ENCODE data around the gene SMR3B. TPM values are rescaled to one million over a fixed set of nuclear protein-coding genes. Genes with fewer than 3 reads are reported as not detected.

Gene SMR3B
- not detected in 2 replicates for total RNA-seq (2014; rRNA removed; shearing (Covaris generic))

DNA sequence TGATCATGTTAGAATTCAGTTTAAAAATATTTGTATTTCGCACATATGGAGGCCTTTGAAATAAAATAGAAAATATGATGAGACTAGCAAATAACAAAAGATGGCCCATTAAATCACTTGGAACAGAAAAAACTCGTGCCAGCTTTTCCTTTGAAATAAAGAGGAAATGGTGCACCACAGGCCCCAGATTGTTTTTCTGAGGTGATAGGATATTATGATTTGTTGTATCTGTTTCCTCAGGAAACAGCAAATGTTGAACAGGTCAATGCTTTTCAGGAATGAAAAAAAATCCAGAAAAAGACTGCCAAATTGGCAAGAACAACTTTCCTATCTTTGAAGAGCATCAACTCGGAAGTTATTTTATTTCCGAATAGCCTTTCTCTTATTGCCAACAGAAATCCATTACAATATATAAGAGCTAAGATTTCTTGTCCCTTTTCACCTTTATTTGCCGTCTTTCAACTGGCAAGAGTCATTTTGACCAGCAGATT, at the start of gene SMR3B:
TSS of gene SMR3B (plus strand) at position 441 of the 491 bp plus-strand sequence. CDS start 1,380 bp downstream, outside the sequence.
- DNase-seq (ENCODE audit: low spot score) = no peak
- in situ Hi-C loops (cut with HindIII; ENCODE audit: low sequenced_read_pairs) = no loop called here

- no peak for DNase-seq (ENCODE audit: low spot score)
- in situ Hi-C loops (cut with HindIII; ENCODE audit: low sequenced_read_pairs) = no loop called here
Observed at GRCh38 chr4:70334681-70335080, 48.2 kb upstream of the SMR3B start, which contains the start of gene CABS1. Gene CABS1 (plus strand): TSS chr4:70334981. CDS start chr4:70335040, 59 bp downstream.

GRCh38 chr4:70336043-70336442, 46.9 kb upstream of the SMR3B start:
- no peak for DNase-seq (ENCODE audit: low spot score)
- in situ Hi-C loops (cut with HindIII; ENCODE audit: low sequenced_read_pairs) = no loop called here

DNA sequence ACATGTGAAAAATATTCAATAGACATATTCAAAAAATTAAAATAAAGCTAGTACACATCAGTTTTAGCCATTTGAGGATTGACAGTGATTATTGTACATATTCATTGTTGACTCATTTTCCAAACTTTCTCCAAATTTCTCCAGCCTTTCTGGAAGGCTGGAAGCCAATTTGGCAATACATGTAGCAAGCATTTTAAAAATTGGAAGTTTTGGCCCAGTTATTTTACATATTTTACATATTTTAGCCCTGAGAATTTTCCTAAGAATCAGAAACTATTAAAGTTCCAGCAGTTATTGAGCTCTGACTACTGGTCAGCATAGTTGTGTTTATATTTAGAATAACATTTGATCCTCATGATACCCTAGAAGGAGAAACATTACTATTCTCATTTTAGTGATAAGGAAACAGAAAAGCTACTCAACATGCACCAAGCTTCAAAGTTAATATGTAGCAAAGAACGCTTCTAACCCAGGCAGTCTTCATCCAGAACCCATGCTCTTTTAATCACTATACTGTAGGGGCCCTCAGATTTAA, 45.0 kb upstream of the SMR3B start:
- in situ Hi-C loops (cut with HindIII; ENCODE audit: low sequenced_read_pairs) = no loop called here
- no peak for DNase-seq (ENCODE audit: low spot score)

GRCh38 chr4:70356185-70356584, 26.7 kb upstream of the SMR3B start:
- no peak for DNase-seq (ENCODE audit: low spot score)
- in situ Hi-C loops (cut with HindIII; ENCODE audit: low sequenced_read_pairs) = no loop called here

DNA sequence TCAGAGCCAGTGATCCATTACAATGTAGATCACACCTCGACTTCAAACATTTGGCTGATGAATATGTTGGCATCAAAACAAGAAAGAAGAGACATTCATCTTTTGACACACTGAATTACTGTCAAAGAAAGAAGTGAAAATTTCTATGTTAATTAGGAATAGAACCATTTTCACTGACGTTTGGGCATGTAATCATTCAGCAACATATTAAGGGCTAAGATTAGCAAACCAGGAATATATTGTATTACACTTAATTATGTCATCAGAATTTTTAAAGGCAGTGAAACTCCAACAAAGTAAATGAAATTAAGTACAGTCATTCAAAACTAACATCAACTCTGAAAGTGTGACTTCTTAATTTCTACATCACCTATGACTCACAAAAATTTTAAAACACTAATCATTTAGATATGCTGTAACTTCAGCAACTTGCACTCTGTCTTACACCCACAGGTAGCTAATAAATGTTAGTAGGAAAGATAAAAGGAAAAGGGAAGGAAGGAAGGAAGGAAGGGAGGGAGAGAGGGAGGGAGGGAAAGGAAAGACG, 23.7 kb upstream of the SMR3B start:
- in situ Hi-C loops (cut with HindIII; ENCODE audit: low sequenced_read_pairs) = no loop called here
- no peak for DNase-seq (ENCODE audit: low spot score)

- in situ Hi-C loops (cut with HindIII; ENCODE audit: low sequenced_read_pairs) = no loop called here
- DNase-seq (ENCODE audit: low spot score) = no peak
Observed at GRCh38 chr4:70360460-70360859, 22.5 kb upstream of the SMR3B start, which contains the start of gene SMR3A. Gene SMR3A (plus strand): TSS chr4:70360760. CDS start chr4:70362116, 1,356 bp downstream.

- DNase-seq (ENCODE audit: low spot score) = no peak
- in situ Hi-C loops (cut with HindIII; ENCODE audit: low sequenced_read_pairs) = no loop called here
Observed at GRCh38 chr4:70364002-70364401, 18.9 kb upstream of the SMR3B start.

DNA sequence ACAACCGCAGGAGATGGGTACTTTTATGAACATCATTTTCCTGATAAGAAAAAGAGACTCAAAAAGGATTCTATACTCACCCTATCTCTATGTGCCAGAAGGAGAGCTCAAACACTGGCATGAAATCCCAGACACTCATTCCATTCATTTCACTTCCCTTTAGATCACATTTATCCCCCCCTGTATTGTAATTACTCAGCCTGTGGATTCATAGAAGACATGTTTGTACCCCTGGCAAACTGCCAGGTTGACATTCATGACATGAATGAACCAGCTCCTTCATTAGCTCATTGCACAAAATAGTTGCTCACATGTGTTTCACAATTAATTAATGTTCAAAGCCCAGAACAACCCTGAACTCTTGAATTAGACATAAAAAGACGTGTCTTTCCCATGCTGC, 17.5 kb upstream of the SMR3B start:
- in situ Hi-C loops (cut with HindIII; ENCODE audit: low sequenced_read_pairs) = no loop called here
- no peak for DNase-seq (ENCODE audit: low spot score)

DNA sequence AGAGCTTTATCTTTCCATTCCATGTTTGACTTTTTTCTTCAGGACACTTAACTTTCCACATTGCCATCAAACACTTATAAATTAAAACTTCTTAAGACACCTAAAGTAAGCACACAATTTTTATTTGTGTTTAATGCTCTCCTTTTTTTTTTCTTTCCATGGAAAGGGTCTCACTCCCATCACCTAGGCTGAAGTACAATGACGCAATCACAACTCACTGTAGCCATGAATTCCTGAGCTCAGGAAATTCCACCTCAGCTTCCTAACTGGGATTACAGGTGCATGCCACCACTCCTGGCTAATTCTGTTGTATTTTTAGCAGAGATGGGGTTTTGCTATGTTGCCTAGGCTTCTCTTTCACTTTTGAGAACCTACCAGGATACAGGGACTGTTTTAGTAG, 15.1 kb upstream of the SMR3B start:
- DNase-seq (ENCODE audit: low spot score) = no peak
- in situ Hi-C loops (cut with HindIII; ENCODE audit: low sequenced_read_pairs) = no loop called here

DNA sequence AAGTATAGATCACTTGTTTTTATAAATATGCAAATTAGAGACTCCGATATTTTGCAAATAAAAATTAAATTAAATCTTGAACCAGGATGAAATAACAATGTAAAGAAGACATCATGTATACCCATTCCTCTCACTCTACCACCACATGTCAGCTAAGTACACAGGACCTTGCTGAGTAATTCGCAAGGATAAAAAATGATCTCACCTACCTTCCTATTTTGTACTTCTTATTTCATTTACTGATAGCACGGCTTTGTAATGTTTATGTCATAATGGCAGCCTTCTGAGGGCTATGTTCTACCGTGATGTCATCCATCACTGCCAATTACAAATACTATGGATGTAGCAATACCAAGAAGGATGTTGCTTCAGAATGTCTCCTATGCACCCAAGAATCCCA, 10.9 kb upstream of the SMR3B start:
- in situ Hi-C loops (cut with HindIII; ENCODE audit: low sequenced_read_pairs) = no loop called here

DNA sequence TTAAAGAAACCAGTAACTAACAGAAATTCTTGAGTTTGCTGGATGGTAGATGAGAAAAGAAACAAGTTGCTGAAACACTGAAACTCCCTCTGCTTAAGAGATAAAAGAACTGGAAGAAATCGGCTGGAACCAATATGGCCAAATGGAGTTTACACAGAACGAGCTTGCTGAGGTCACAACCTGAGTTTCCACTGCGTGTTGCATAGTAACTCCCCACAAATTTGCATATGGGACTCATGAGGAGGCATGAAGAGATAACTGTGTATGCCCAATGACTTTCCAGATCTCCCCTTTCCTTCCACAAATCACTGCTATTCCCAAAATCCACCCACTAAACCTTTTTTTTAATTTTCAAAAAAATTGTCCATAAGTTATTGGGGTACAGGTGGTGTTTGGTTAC, 10.2 kb upstream of the SMR3B start:
- in situ Hi-C loops (cut with HindIII; ENCODE audit: low sequenced_read_pairs) = no loop called here
- no peak for DNase-seq (ENCODE audit: low spot score)

More for the DNA sequence above, 10.9 kb upstream of the SMR3B start:
- DNase-seq (ENCODE audit: low spot score) = no peak

- in situ Hi-C loops (cut with HindIII; ENCODE audit: low sequenced_read_pairs) = no loop called here
Observed at GRCh38 chr4:70380578-70380977, 2.4 kb upstream of the SMR3B start.

DNA sequence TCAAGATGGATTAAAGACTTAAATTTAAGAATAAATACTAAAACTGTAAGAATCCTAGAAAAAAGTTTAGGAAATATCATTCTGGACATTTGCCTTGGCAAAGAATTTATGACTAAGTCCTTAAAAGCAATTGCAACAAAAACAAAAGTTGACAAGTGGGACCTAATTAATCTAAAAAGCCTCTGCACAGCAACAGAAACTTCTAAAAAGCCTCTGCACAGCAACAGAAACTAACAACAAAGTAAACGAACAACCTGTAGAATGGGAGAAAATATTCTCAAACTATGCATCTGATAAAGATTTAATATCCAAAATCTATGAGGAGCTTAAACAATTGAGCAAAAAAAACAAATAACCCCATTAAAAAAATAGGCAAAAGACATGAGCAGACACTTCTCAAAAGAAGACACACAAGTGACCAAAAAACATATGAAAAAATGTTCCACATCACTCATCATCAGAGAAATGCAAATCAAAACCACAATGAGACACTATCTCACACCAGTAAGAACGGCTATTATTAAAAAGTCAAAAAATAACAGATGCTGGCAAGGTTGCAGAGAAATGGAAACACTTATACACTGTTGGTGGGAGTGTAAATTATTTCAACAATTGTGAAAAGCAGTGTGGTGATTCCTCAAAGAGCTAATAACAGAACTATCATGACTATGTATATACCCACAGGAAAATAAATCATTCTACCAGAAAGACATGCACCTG, 9.3 kb downstream of the SMR3B start:
- DNase-seq (ENCODE audit: low spot score) = no peak
- in situ Hi-C loops (cut with HindIII; ENCODE audit: low sequenced_read_pairs) = no loop called here

More at GRCh38 chr4:70380578-70380977, 2.4 kb upstream of the SMR3B start:
- no peak for DNase-seq (ENCODE audit: low spot score)

DNA sequence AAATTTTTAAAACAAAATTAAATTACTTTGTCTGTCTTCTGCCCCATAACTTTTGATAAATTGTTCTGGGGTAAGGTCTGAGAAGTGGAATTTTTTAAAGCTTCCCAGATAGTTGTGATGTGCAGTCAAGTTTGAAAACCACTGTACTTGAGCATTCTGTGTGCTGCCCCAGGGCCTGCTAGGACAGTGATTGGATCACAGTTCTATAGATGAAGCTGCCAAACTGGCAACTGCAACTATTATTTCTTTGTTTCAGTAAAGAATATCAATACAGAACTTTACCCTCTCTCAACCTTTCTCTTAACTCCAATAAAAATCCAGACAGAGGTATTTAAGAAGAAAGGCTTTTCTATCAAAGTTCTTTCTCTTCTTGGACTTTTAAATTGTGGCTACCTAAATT, 14.6 kb downstream of the SMR3B start, which contains the start of gene OPRPN:
TSS of gene OPRPN (plus strand) at position 361 of the 400 bp plus-strand sequence. CDS start 1,346 bp downstream, outside the sequence.
- no peak for DNase-seq (ENCODE audit: low spot score)
- in situ Hi-C loops (cut with HindIII; ENCODE audit: low sequenced_read_pairs) = no loop called here

DNA sequence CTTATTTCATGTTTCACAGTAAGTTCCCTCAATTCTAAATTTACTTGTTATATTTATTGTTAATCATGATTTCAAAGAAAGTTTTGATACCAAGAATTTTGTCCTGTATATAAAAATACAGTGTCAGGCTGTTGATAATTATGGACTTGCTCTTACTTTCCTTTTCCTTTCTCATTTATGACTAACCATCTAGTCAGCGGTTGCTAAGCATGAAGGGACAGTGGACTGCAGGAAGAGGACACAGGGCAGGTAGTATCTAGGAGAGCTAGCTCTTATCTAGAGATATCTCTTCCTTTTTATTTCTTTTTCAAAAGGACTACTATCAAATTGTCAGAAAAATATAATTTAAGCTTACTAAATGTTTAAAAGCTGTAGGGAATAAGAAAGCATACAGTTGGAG, 16.4 kb downstream of the SMR3B start:
- DNase-seq (ENCODE audit: low spot score) = no peak
- in situ Hi-C loops (cut with HindIII; ENCODE audit: low sequenced_read_pairs) = no loop called here

DNA sequence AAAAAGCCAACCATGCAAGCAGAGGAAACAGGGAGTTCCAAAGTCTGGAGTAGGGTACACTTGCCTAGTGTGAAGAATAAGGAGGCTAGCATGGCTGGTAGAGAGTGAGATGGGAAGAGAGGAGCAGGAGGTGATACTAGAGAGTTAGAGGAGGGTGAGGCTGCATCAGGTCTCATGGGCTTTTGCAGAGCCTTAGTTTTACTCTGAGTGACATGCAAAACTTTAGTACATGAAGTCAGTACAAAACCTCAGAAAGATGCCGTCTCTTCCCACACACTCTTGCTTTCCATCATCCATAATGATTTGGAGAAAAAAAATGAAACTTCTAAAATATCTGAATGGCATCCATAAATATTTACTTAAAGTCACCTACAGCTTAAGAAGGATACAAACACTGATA, 19.8 kb downstream of the SMR3B start:
- DNase-seq (ENCODE audit: low spot score) = no peak
- in situ Hi-C loops (cut with HindIII; ENCODE audit: low sequenced_read_pairs) = no loop called here

DNA sequence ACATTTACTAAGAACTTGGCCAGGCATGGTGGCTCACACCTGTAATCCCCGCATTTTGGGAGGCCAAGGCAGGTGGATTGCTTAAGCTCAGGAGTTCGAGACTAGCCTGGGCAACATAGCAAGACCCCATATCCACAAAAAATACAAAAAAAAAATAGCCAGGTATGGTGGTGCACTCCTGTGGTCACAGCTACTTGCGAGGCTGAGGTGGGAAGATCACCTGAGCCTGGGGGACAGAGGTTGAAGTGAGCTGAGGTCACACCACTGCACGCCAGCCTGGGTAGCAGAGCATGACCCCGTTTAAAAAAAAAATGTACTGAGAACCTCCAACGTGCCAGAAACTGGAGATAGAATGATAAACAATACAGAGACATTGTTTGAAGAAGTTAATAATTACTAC, 22.8 kb downstream of the SMR3B start:
- in situ Hi-C loops (cut with HindIII; ENCODE audit: low sequenced_read_pairs) = no loop called here
- no peak for DNase-seq (ENCODE audit: low spot score)

DNA sequence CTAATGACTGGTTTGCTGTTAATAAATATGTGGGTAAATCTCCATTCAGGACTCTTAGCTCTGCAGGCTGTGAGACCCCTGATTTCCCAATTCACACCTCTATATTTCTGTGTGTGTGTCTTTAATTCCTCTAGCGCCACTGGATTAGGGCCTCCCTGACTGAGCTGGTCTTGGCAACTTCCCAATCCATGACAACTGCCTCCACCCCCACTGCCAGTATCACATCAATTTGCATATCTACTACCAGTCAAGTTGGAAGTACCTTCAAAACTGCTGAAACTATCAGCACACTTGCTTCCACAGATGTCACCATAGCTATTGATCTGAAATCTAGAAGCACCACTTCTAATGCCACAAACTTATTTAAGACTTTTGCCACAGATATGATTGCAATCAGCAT, 42.4 kb downstream of the SMR3B start:
- DNase-seq (ENCODE audit: low spot score) = no peak
- in situ Hi-C loops (cut with HindIII; ENCODE audit: low sequenced_read_pairs) = no loop called here

DNA sequence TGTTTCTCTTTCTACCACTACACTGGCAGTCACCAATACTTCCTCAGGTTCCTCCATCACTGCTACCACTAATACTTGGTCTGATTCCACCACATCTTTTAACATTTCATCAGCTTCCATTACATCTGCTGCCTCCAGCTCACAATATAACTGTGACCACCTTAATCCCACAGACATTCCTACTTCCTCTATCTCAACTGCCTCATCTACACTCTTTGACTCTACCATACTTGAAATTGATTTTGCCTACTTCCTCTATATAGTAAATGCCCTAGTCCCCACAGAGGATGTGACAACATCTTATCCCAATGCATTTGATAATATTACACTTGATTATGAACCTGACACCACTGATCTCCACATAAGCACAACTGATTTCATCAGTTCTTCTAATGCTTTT, 43.9 kb downstream of the SMR3B start:
- in situ Hi-C loops (cut with HindIII; ENCODE audit: low sequenced_read_pairs) = no loop called here
- no peak for DNase-seq (ENCODE audit: low spot score)

Data from G401 (cell line).